ENCODE measurements around the gene CLK4.

DNA sequence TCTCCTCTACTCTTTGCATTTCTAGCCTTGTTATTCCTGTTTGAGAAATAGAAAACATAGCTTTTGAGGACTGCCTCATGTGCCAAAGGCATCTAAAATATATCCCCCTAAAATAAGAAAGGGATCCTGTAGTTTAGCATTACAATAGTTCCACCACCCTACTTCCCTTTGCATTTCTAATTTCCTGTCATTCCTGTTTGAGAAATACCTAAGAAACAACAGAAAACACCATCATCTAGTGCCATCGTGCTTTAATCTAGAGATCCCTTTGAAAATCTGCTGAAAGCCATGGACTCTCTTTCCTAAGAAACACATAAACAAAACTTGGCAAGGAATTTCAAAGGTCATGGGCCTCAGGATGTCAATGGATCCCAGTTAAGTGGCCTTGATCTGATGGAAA lies 7.5 kb downstream of the CLK4 start:
- TF ChIP-seq CTCF (IDR thresholded peaks at IDR 0.05) (no peak), POLR2A (IDR thresholded peaks at IDR 0.05) (no peak)
